Heart left ventricle (tissue), 13 donors: ENCODE data around the gene SCN9A.

Experiments used
- POLR2A ChIP-seq, 2 donors: fragments of 450-650 bp; IDR thresholded peaks; one replicate each; pipeline ENCODE4 v1.6.1; 2017; ENCODE audit warnings: antibody characterized with exemption in 2 of 2, mild to moderate bottlenecking in 2 of 2, moderate library complexity in 2 of 2
- TF ChIP-seq, protein P1 (sequence below), 12 donors: fragments of 200-600 bp; sonication (generic) in 4 of 12; IDR thresholded peaks; one replicate each; pipeline versions ENCODE4 v1.5.0 to v1.8.0; 2018 to 2022; ENCODE audit warnings: antibody characterized with exemption in 12 of 12, mild to moderate bottlenecking in 5 of 12
- donor health status: ischemic (EF 13 %, LVEDD 7.1; RV severe dilation, severe dysfunction).
- donor health status: DM: no; HTN: yes; CAD: no.
- donor health status: DM: no; HTN: no; CAD: no.
- donor health status: ischemic (EF 25% LVEDD 6.9; RV normal size, moderate dysfunction).
- donor health status: ischemic (EF 25% LVEDD 5.7; RV mildly dilated, moderate dysfunction).
- donor health status: ischemic (EF 35%, LVEDD 5.7; RV mildly dilated, moderate dysfunction).
- donor health status: nonischemic (EF 11% LVEDD 7.7; RV severe dilation, severe dysfunction).
- donor health status: DM: yes; HTN: yes; CAD: no.
- donor health status: PGD.
- donor health status: ischemic (EF 29% LVEDD 5.4; RV normal size, mild dysfunction).
- donor health status: nonischemic (EF 23%, LVEDD 6.1; RV moderate dilation, normal function).

GRCh38 chr2:166365803-166366420 is 9.8 kb downstream of the SCN9A start:
- TF ChIP-seq, protein P1, sequence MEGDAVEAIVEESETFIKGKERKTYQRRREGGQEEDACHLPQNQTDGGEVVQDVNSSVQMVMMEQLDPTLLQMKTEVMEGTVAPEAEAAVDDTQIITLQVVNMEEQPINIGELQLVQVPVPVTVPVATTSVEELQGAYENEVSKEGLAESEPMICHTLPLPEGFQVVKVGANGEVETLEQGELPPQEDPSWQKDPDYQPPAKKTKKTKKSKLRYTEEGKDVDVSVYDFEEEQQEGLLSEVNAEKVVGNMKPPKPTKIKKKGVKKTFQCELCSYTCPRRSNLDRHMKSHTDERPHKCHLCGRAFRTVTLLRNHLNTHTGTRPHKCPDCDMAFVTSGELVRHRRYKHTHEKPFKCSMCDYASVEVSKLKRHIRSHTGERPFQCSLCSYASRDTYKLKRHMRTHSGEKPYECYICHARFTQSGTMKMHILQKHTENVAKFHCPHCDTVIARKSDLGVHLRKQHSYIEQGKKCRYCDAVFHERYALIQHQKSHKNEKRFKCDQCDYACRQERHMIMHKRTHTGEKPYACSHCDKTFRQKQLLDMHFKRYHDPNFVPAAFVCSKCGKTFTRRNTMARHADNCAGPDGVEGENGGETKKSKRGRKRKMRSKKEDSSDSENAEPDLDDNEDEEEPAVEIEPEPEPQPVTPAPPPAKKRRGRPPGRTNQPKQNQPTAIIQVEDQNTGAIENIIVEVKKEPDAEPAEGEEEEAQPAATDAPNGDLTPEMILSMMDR (IDR thresholded peaks at IDR 0.05), result no peak
- TF ChIP-seq POLR2A (IDR thresholded peaks at IDR 0.05), result no peak
